Activated T-helper 1 cell treated with anti-CD3 and anti-CD28 coated beads, Interleukin-12 subunit alpha, Interleukin-12 subunit beta, Interleukin-2, Interleukin-4 antibody, amounts not matched to agents 30 ng/mL and 10 ng/mL and 1 ng/mL, durations not matched to agents 14 hours and 24 hours and 36 hours (primary cell): ENCODE results near the gene FAM20A. TPM values are rescaled to one million over a fixed set of nuclear protein-coding genes. Genes with fewer than 3 reads are reported as not detected.
"Not testable (repeated sequence)": the region's sequence is repeated elsewhere in the genome, so short reads cannot be mapped to it uniquely, and the experiment has no call there.

ENCODE experiments used
- DNase-seq: peaks from one replicate; pipeline ENCODE4 v3.0.0; 2021; ENCODE audit warnings: low spot score
- H3K27ac Mint-ChIP-seq: one replicate; pipeline ENCODE4 v1.8.0; 2021; ENCODE audit warnings: mild to moderate bottlenecking, mixed read lengths
- H3K27me3 Mint-ChIP-seq: one replicate; pipeline ENCODE4 v1.8.0; 2022; ENCODE audit warnings: mild to moderate bottlenecking, moderate library complexity, mixed read lengths; ENCODE audit not compliant: insufficient read depth
- H3K36me3 Mint-ChIP-seq: one replicate; pipeline ENCODE4 v1.8.0; 2021; ENCODE audit warnings: low read depth, mixed read lengths
- H3K4me1 Mint-ChIP-seq: one replicate; pipeline ENCODE4 v1.8.0; 2021; ENCODE audit warnings: low read depth, mixed read lengths
- H3K4me3 Mint-ChIP-seq: one replicate; pipeline ENCODE4 v1.8.0; 2021; ENCODE audit warnings: mild to moderate bottlenecking, moderate library complexity, mixed read lengths
- H3K9me3 Mint-ChIP-seq: one replicate; pipeline ENCODE4 v1.8.0; 2021; ENCODE audit warnings: mixed read lengths
- intact Hi-C: fragments of 100-400 bp; cut with micrococcal nuclease; formaldehyde crosslinking; loops from one replicate; pipeline ENCODE4 v1.15.1; 2024
- total RNA-seq: library from RNA; stranded (reverse); gene quantifications from 2 replicates; pipeline ENCODE4 v1.2.3, GENCODE V29; 2022

Gene FAM20A
- total RNA-seq, 1 donor from 2014 or later: not detected

DNA sequence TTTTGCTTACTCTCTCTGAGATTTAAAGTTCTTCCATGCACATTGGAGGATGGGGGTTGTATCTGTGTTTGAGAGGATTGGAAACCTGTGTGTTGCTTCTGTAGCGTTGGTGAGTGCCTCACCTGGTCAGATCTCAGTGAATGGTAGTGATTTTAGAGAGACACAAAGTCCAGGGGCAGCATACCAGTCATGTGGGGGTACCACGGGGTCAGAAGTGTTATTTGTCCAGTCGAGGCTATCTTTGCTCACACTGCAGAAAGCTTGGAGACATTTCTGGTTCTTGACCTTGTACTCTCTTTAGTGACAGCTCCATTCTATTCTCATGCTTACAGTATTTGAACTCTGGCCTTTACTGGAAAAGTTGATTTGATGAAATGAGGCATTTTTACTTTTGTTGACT lies 65.2 kb downstream of the FAM20A start:
- H3K9me3 Mint-ChIP-seq: no peaks in the 10 kb centered on the region
- no peak overlapping the region for H3K27ac Mint-ChIP-seq
- no peak overlapping the region for H3K4me3 Mint-ChIP-seq
- H3K27me3 Mint-ChIP-seq: no peaks in the 10 kb centered on the region
- peaks cover 15% of the 10 kb centered on the region for H3K4me1 Mint-ChIP-seq
- peaks cover 34% of the 10 kb centered on the region for H3K36me3 Mint-ChIP-seq
- intact Hi-C loops: loop anchor here (2.0 kb wide), 1 partner anchor 23 kb away; the partner anchor contains the start of gene PRKAR1A
- DNase-seq: no peak

DNA sequence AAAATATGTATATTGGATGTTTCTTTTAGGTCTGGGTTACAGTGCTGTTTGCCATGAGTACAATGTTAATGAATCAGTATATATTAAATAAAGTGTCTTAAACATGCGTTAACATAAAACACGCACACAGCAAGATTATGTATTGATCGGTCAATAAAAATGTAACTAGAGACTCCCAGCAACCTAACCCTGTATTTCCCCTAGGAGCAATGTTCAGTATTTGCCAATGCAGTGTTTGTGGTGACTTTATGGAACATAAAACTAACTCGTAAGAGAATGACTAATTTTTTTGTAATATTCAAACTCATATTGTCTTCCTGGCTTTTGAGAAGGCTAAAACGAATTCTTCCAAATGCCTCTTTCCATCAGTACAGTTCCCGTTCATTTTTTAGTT lies 66.5 kb downstream of the FAM20A start:
- Mint-ChIP-seq H3K4me3 (no peak overlapping the region), H3K36me3 (peaks cover 44% of the 10 kb centered on the region), H3K27ac (no peak overlapping the region), H3K4me1 (peaks cover 15% of the 10 kb centered on the region), H3K9me3 (no peaks in the 10 kb centered on the region), H3K27me3 (no peaks in the 10 kb centered on the region)
- intact Hi-C loops: loop anchor here (1.0 to 5.0 kb wide), 3 partner anchors 22 to 226 kb away; partner anchors contain the start of gene PRKAR1A
- DNase-seq: no peak

DNA sequence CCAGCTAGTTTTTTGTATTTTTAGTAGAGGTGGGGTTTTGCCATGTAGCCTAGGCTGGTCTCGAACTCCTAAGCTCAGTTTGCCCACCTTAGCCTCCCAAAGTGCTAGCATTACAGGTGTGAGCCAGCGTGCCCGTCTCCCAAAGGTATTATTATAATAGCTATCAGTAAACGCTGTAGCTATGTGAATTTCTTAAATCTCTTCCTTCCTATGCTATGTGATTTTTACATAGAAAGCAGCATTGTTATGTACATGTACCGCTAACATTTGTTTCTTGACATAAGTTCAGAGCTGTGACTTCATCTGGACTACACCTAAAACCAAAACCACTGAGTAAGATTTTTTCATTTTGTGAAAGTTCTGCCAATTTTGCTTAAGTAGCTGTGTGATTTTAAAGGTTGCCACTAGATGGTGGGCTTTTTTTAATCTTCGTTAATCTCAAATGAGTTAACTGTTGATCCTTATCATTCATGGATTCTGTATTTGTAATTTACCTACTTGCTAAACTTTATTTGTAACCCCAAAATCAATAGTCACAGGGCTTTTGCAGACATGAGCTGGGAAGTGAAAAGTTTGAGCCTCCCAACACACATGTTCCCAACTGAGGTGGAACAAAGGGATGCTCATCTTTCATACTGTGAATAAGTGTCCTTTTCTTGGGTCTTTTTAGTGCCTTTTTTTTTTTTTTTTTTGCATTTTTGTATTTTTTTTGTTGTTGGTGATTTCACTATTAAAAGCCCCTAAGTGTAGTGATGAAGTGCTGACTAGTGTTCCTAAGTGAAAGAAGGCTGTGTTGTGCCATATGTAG lies 67.1 kb downstream of the FAM20A start:
- H3K4me1 Mint-ChIP-seq: peaks cover 15% of the 10 kb centered on the region
- no peaks in the 10 kb centered on the region for H3K27me3 Mint-ChIP-seq
- intact Hi-C loops: loop anchor here (1.0 to 5.0 kb wide), 3 partner anchors 21 to 226 kb away; partner anchors contain the start of gene PRKAR1A
- no peak overlapping the region for H3K27ac Mint-ChIP-seq
- H3K36me3 Mint-ChIP-seq: peaks cover 40% of the 10 kb centered on the region
- H3K9me3 Mint-ChIP-seq: no peaks in the 10 kb centered on the region
- H3K4me3 Mint-ChIP-seq: no peak overlapping the region
- no peak for DNase-seq

DNA sequence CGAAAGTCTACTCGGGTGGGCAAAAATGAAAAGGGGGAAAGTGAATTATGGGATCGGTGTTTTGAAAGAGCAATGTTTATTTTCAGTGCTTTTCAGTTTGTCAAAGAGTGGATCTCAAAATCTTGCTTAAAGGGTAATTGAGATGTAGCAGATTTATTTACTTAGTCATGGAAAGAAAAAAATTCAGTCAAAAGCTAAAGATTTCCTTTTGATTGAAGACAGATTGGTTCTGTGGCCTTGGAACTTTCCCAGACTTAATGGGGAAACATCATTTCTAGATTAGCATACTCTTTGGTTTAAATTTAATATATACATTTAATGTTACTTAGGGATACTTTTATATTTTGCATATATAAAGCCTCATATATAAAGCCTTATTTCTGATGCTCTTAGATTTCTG lies 68.3 kb downstream of the FAM20A start:
- Mint-ChIP-seq H3K27ac (no peak overlapping the region), H3K27me3 (no peaks in the 10 kb centered on the region), H3K9me3 (no peaks in the 10 kb centered on the region), H3K4me3 (no peak overlapping the region), H3K36me3 (peaks cover 48% of the 10 kb centered on the region), H3K4me1 (peaks cover 15% of the 10 kb centered on the region)
- no peak for DNase-seq
- intact Hi-C loops: loop anchor here (5.0 kb wide), 1 partner anchor 79 kb away; no protein-coding TSS in a partner anchor

DNA sequence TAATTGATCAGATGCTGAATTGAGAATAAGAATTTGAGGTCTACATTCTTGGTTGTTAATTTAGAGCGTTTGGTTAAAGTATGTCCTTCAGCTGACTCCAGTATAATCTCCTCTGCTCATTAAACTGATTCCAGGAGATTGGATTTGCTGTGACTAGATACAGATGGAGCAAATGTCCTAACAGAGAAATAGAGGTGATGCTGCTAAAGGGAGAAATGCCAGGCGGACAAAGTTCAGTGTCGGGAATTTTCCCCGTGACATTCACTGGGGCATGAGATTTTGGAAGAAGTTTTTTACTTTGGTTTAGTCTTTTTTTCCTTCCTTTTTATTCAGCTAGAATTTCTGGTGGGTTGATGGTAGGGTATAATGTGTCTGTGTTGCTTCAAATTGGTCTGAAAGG lies 69.9 kb downstream of the FAM20A start:
- H3K4me1 Mint-ChIP-seq: peaks cover 15% of the 10 kb centered on the region
- intact Hi-C loops: loop anchor here (5.0 kb wide), 1 partner anchor 81 kb away; no protein-coding TSS in a partner anchor
- H3K36me3 Mint-ChIP-seq: peaks cover 57% of the 10 kb centered on the region
- no peaks in the 10 kb centered on the region for H3K27me3 Mint-ChIP-seq
- no peak overlapping the region for H3K4me3 Mint-ChIP-seq
- H3K27ac Mint-ChIP-seq: no peak overlapping the region
- no peaks in the 10 kb centered on the region for H3K9me3 Mint-ChIP-seq
- no peak for DNase-seq

DNA sequence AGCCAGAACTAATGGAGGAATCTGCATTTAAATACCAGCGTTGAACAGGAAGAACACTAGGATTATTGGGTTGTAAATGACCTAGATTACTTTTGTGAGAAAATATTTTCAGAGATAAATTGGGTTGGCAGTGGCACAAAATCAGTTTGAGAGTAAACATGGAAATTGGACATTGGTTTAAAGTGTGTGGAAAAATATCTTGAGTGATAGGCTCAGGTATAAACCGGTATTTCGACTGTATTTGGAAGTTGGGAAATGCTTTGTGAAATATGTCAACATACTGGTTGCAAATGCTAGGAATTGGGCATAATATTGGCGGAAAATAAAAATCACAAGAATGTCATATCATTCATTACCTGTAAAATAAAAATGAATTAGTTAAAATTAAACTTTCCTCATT lies 73.9 kb downstream of the FAM20A start:
- intact Hi-C loops: no loop called here
- Mint-ChIP-seq H3K27me3 (no peaks in the 10 kb centered on the region), H3K36me3 (peaks cover 68% of the 10 kb centered on the region), H3K27ac (peak overlapping the region; percentile 20), H3K4me3 (no peak overlapping the region), H3K4me1 (peaks cover 16% of the 10 kb centered on the region), H3K9me3 (no peaks in the 10 kb centered on the region)
- DNase-seq: no peak

DNA sequence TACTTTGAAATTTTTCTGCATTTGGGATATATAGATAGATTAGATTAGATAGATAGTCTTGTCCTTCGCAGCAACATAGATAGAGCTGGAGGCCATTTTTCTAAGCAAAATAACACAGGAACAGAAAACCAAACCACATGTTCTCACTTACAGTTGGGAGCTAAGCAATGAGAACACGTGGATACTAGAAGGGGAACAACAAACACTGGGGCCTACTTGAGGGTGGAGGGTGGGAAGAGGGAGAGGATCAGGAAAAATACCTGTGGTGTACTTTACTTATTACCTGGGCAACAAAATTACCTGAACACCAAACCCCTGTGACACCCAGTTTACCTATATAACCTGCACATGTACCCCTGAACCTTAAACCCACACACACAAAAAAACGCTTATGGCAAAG lies 74.6 kb downstream of the FAM20A start:
- Mint-ChIP-seq H3K27me3 (no peaks in the 10 kb centered on the region), H3K9me3 (no peaks in the 10 kb centered on the region), H3K4me3 (no peak overlapping the region), H3K4me1 (peaks cover 16% of the 10 kb centered on the region), H3K27ac (no peak overlapping the region), H3K36me3 (peaks cover 73% of the 10 kb centered on the region)
- no peak for DNase-seq
- intact Hi-C loops: no loop called here

DNA sequence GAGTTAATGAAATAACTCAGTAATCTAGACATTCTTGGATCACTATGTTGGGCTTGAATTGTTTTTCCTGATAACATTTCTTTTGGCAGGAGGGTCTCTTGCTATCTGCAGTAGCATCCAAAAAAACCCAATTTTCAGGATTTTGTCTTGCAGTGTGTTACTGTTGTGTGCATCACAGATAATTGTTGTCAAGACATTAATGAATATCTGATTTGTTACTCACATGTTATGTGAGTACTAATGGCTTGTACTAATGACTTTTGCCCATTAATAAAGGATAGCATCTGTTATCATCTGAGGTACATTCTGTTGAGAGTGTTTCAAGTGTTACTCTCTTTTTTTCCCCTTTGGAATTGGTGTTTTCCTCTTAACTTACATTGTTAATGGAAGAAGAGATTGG lies 78.9 kb downstream of the FAM20A start:
- no peak for DNase-seq
- Mint-ChIP-seq H3K9me3 (no peaks in the 10 kb centered on the region), H3K4me1 (peaks cover 29% of the 10 kb centered on the region), H3K27ac (no peak overlapping the region), H3K4me3 (no peak overlapping the region), H3K27me3 (no peaks in the 10 kb centered on the region), H3K36me3 (peaks cover 67% of the 10 kb centered on the region)
- intact Hi-C loops: no loop called here

DNA sequence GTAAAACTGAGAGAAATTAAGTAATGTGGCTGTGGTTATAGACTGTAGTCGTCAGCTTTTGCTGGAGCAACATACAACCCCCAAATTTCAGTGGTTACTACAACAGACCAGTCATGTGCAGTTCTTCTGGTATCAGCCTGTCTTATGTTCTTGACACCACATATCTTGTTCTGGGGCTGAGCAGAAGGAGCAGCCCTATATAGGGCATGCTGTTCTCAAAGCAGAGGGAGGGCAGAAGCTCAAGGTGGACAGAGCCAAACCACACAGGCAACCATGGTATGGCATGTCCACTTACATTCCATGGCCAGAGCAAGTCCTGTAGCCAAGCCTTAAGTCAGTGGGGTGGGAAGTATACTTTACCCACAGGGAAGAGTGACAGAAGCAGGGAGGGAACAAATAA lies 81.3 kb downstream of the FAM20A start:
- Mint-ChIP-seq H3K27me3 (no peaks in the 10 kb centered on the region), H3K36me3 (peaks cover 65% of the 10 kb centered on the region), H3K9me3 (no peaks in the 10 kb centered on the region), H3K4me3 (no peak overlapping the region), H3K27ac (peak overlapping the region; percentile 78), H3K4me1 (peaks cover 35% of the 10 kb centered on the region)
- intact Hi-C loops: loop anchor here (10.0 kb wide), 1 partner anchor 805 kb away; the partner anchor contains the start of gene ABCA5
- DNase-seq: no peak

DNA sequence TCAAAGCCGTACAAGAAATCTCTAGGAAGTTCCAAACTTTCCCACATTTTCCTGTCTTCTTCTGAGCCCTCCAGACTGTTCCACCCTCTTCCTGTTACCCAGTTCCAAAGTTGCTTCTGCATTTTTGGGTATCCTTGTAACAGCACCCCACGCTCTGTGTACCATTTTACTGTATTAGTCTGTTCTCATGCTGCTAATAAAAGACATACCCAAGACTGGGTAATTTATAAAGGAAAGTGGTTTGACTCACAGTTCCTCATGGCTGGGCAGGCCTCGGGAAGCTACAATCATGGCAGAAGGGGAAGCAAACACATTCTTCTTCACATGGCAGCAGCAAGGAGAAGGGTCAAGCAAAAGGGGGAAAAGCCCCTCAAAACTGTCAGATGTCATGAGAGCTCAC lies 82.1 kb downstream of the FAM20A start:
- not testable (repeated sequence) for H3K27ac Mint-ChIP-seq, H3K4me3 Mint-ChIP-seq, H3K9me3 Mint-ChIP-seq, H3K27me3 Mint-ChIP-seq, DNase-seq
- intact Hi-C loops: loop anchor here (10.0 kb wide), 1 partner anchor 806 kb away; the partner anchor contains the start of gene ABCA5
- Mint-ChIP-seq H3K4me1 (peaks cover 44% of the 10 kb centered on the region), H3K36me3 (peaks cover 60% of the 10 kb centered on the region)

DNA sequence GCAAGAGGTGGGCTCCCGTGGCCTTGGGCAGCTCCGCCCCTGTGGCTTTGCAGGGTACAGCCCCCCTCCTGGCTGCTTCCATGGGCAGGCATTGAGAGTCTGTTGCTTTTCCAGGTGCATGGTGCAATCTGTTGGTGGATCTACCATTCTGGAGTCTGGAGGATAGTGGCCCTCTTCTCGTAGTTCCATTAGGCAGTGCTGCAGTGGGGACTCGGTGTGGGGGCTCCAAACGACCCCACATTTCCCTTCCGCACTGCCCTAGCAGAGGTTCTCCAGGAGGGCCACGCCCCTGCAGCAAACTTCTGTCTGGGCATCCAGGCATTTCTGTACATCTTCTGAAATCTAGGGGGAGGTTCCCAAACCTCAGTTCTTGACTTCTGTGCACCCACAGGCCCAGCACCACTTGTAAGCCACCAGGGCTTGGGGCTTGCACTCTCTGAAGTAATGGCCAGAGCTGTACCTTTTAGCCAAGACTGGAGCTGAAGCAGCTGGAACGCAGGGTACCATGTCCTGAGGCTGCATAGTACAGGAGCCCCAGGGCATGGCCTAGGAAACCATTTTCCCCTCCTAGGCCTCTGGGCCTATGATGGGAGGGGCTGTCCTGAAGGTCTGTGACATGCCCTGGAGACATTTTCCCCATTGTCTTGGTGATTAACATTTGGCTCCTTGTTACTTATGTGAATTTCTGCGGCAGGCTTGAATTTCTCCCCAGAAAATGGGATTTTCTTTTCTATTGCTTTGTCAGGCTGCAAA lies 82.9 kb downstream of the FAM20A start:
- Mint-ChIP-seq H3K27ac (no peak overlapping the region), H3K9me3 (no peaks in the 10 kb centered on the region), H3K36me3 (peaks cover 56% of the 10 kb centered on the region), H3K27me3 (no peaks in the 10 kb centered on the region), H3K4me3 (no peak overlapping the region), H3K4me1 (peaks cover 52% of the 10 kb centered on the region)
- DNase-seq: no peak
- intact Hi-C loops: loop anchor here (10.0 kb wide), 1 partner anchor 807 kb away; the partner anchor contains the start of gene ABCA5

DNA sequence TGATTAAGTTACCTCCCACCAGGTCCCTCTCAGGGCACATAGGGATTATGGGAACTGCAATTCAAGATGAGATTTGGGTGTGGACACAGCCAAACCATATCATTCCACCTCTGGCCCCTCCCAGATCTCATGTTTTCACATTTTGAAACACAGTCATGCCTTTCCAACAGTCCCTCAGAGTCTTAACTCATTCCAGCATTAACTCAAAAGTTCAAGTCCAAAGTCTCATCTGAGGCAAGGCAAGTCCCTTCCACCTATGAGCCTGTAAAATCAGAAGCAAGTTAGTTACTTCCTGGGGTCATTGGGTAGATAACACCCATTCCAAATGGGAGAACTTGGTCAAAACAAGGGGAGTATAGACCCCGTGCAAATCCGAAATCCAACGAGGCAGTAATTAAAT lies 83.6 kb downstream of the FAM20A start:
- H3K9me3 Mint-ChIP-seq, H3K27ac Mint-ChIP-seq, H3K4me3 Mint-ChIP-seq, H3K27me3 Mint-ChIP-seq, DNase-seq: not testable (repeated sequence)
- intact Hi-C loops: loop anchor here (10.0 kb wide), 1 partner anchor 807 kb away; the partner anchor contains the start of gene ABCA5
- Mint-ChIP-seq H3K36me3 (peaks cover 58% of the 10 kb centered on the region), H3K4me1 (peaks cover 49% of the 10 kb centered on the region)

DNA sequence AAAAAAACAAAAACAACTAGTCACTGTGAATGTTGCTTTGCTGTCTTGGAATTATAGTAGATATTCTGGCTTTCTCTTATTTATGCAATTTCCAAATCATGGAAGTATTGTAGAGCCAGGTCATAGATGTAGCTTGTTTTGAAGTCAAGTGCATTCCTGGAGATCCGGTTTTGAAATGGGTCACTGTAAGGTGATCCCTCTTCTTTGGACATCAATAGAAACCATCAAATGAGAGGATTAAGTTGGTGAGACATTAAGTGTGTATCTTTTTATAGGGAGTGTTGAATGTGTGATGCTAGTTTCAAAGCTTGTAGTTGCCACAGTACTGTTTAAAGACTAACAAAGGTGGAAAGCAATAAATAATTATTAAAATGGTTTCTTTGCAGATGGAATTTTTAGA lies 84.4 kb downstream of the FAM20A start:
- no peak overlapping the region for H3K4me3 Mint-ChIP-seq
- intact Hi-C loops: loop anchor here (10.0 kb wide), 1 partner anchor 808 kb away; the partner anchor contains the start of gene ABCA5
- peaks cover 46% of the 10 kb centered on the region for H3K4me1 Mint-ChIP-seq
- no peak for DNase-seq
- H3K27me3 Mint-ChIP-seq: no peaks in the 10 kb centered on the region
- H3K9me3 Mint-ChIP-seq: no peaks in the 10 kb centered on the region
- H3K27ac Mint-ChIP-seq: no peak overlapping the region
- peaks cover 49% of the 10 kb centered on the region for H3K36me3 Mint-ChIP-seq
